ENCODE data around the gene TDO2. TPM values are rescaled to one million over a fixed set of nuclear protein-coding genes. Genes with fewer than 3 reads are reported as not detected.

The TDO2 gene
- under 1 TPM in 1 of 2 donors, not detected in 1; 0.42 TPM for total RNA-seq
- 1 to 10 TPM in 1 of 2 donors, under 1 TPM in 1; 0.41 to 5.9 TPM for polyA plus RNA-seq
- long read RNA-seq, donor 1, result 0 reads
- long read RNA-seq, donor 2, result 0 reads

- 65% methylated on average over 1 of the region's 1 CpG for WGBS, 2 donors
- H3K4me3 ChIP-seq (ENCODE audit: low read length in 2 of 2), result no peak within 1 kb of the TSS
- no peaks in the 10 kb centered on the region for H3K9me3 ChIP-seq (ENCODE audit: control insufficient read depth, low read length)
- H3K36me3 ChIP-seq (ENCODE audit: control insufficient read depth in 1 of 2, insufficient read depth in 2 of 2, low read length in 1 of 2), result no peaks in the 10 kb centered on the region
- H3K27me3 ChIP-seq (ENCODE audit: control insufficient read depth in 1 of 2, insufficient read depth in 2 of 2, low read length in 1 of 2), result no peaks in the 10 kb centered on the region
- no peak within 1 kb of the TSS for H3K27ac ChIP-seq (ENCODE audit: low read depth in 1 of 2, low read length in 2 of 2)
- ATAC-seq (ENCODE audit: low FRiP score) (no peak), DNase-seq (no peak)
- intact Hi-C loops (cut with DNase I), result no loop called here
- no peaks in the 10 kb centered on the region for H3K4me1 ChIP-seq (ENCODE audit: control insufficient read depth in 1 of 2, insufficient read depth in 2 of 2, low read length in 2 of 2)
Observed at GRCh38 chr4:155903453-155903852, at the start of gene TDO2. TSS of gene TDO2 (plus strand) at chr4:155903696. CDS start at chr4:155903759, 63 bp downstream.

DNA sequence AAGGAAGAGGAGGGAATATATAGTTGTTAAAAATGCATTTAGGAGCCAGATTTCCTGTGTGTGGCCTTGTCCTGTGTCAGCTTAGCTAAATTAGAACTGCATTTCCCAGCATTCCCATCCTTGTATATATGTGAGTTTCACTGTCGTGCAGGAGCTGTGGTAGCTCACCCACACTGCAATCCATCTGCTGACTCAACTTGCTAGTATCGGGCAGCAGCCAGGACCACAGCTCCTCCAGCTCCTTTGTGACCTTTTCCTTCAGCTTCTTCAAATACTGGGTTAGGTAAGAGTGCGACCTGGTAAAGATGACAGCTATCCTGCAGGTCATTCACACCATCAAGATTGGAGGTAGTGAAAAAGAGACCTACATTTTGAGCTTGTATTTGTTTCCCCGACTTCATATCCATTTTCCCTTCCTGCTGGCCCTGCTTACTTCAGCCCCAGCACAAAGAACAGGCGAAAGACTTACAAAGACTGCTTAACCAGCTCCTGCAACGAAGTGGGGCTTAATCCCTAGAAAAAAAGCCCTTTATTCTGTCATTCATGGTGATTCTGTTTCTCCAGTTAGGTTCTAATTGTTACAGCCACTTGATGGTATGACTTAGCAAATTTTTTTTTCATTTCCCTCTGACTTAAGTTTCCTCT, 48.8 kb upstream of the TDO2 start:
- Histone ChIP-seq H3K4me1 (ENCODE audit: control insufficient read depth in 1 of 2, insufficient read depth in 2 of 2, low read length in 2 of 2) (no peaks in the 10 kb centered on the region), H3K9me3 (ENCODE audit: control insufficient read depth, low read length) (no peaks in the 10 kb centered on the region), H3K27me3 (ENCODE audit: control insufficient read depth in 1 of 2, insufficient read depth in 2 of 2, low read length in 1 of 2) (peaks cover 0 to 1% of the 10 kb centered on the region in 2 donors), H3K27ac (ENCODE audit: low read depth in 1 of 2, low read length in 2 of 2) (no peak overlapping the region), H3K36me3 (ENCODE audit: control insufficient read depth in 1 of 2, insufficient read depth in 2 of 2, low read length in 1 of 2) (no peaks in the 10 kb centered on the region), H3K4me3 (ENCODE audit: low read length in 2 of 2) (no peak overlapping the region)
- no peak for DNase-seq
- ATAC-seq (ENCODE audit: low FRiP score), result no peak
- intact Hi-C loops (cut with DNase I), result no loop called here
- WGBS, 2 donors, result 76% methylated on average over 6 of the region's 6 CpGs

GRCh38 chr4:155855897-155856296, 47.6 kb upstream of the TDO2 start:
- Histone ChIP-seq H3K9me3 (ENCODE audit: control insufficient read depth, low read length) (no peaks in the 10 kb centered on the region), H3K4me1 (ENCODE audit: control insufficient read depth in 1 of 2, insufficient read depth in 2 of 2, low read length in 2 of 2) (no peaks in the 10 kb centered on the region), H3K27me3 (ENCODE audit: control insufficient read depth in 1 of 2, insufficient read depth in 2 of 2, low read length in 1 of 2) (peaks cover 0 to 1% of the 10 kb centered on the region in 2 donors), H3K4me3 (ENCODE audit: low read length in 2 of 2) (no peak overlapping the region), H3K27ac (ENCODE audit: low read depth in 1 of 2, low read length in 2 of 2) (no peak overlapping the region), H3K36me3 (ENCODE audit: control insufficient read depth in 1 of 2, insufficient read depth in 2 of 2, low read length in 1 of 2) (no peaks in the 10 kb centered on the region)
- ATAC-seq (ENCODE audit: low FRiP score) (no peak), DNase-seq (no peak)
- WGBS, 2 donors, result 79 to 83% methylated on average over 2 of the region's 2 CpGs
- intact Hi-C loops (cut with DNase I), result no loop called here

DNA sequence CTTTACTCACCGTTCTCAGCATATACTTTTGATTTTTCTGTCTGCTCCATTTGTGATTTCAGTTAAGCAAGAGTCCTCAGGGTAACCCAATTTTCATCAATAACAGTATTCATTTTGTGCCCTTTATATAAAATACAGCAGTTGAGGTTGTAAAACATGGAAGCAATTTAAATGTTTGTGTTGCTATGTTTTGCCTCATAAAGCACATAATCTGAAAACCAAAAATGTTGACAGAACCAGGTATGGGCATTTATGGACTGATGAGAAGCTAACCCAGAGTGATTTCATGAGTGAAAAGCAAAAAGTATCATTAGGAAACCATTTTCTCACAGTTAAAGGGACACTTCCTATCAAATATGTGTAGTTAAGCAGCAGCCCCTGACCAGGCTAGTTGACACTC, 37.3 kb upstream of the TDO2 start, which contains the start of gene ASIC5:
TSS of gene ASIC5 (minus strand) at position 101 of the 400 bp plus-strand sequence. CDS start at position 50, 51 bp downstream.
- intact Hi-C loops (cut with DNase I), result no loop called here

GRCh38 chr4:155875878-155876277, 27.6 kb upstream of the TDO2 start:
- Histone ChIP-seq H3K4me1 (ENCODE audit: control insufficient read depth in 1 of 2, insufficient read depth in 2 of 2, low read length in 2 of 2) (no peaks in the 10 kb centered on the region), H3K27ac (ENCODE audit: low read depth in 1 of 2, low read length in 2 of 2) (no peak overlapping the region), H3K9me3 (ENCODE audit: control insufficient read depth, low read length) (no peaks in the 10 kb centered on the region), H3K27me3 (ENCODE audit: control insufficient read depth in 1 of 2, insufficient read depth in 2 of 2, low read length in 1 of 2) (no peaks in the 10 kb centered on the region), H3K4me3 (ENCODE audit: low read length in 2 of 2) (no peak overlapping the region), H3K36me3 (ENCODE audit: control insufficient read depth in 1 of 2, insufficient read depth in 2 of 2, low read length in 1 of 2) (no peaks in the 10 kb centered on the region)
- WGBS, 2 donors, result 95 to 97% methylated on average over 1 of the region's 1 CpG
- no peak for ATAC-seq (ENCODE audit: low FRiP score)
- DNase-seq, result no peak
- intact Hi-C loops (cut with DNase I), result no loop called here

More for the DNA sequence above, 37.3 kb upstream of the TDO2 start, which contains the start of gene ASIC5:
- no peak within 1 kb of the TSS for H3K4me3 ChIP-seq (ENCODE audit: low read length in 2 of 2)
- H3K4me1 ChIP-seq (ENCODE audit: control insufficient read depth in 1 of 2, insufficient read depth in 2 of 2, low read length in 2 of 2), result no peaks in the 10 kb centered on the region
- H3K36me3 ChIP-seq (ENCODE audit: control insufficient read depth in 1 of 2, insufficient read depth in 2 of 2, low read length in 1 of 2), result no peaks in the 10 kb centered on the region
- no peak for ATAC-seq (ENCODE audit: low FRiP score)
- WGBS, 2 donors, result 0 to 1% methylated on average over 1 of the region's 1 CpG
- no peaks in the 10 kb centered on the region for H3K27me3 ChIP-seq (ENCODE audit: control insufficient read depth in 1 of 2, insufficient read depth in 2 of 2, low read length in 1 of 2)
- no peaks in the 10 kb centered on the region for H3K9me3 ChIP-seq (ENCODE audit: control insufficient read depth, low read length)
- H3K27ac ChIP-seq (ENCODE audit: low read depth in 1 of 2, low read length in 2 of 2), result no peak within 1 kb of the TSS
- DNase-seq, result no peak

GRCh38 chr4:155877971-155878370, 25.5 kb upstream of the TDO2 start:
- DNase-seq (no peak), ATAC-seq (ENCODE audit: low FRiP score) (no peak)
- no peaks in the 10 kb centered on the region for H3K4me1 ChIP-seq (ENCODE audit: control insufficient read depth in 1 of 2, insufficient read depth in 2 of 2, low read length in 2 of 2)

GRCh38 chr4:155878611-155879010, 24.9 kb upstream of the TDO2 start:
- ATAC-seq (ENCODE audit: low FRiP score) (no peak), DNase-seq (no peak)
- no peaks in the 10 kb centered on the region for H3K4me1 ChIP-seq (ENCODE audit: control insufficient read depth in 1 of 2, insufficient read depth in 2 of 2, low read length in 2 of 2)
- no peak overlapping the region for H3K27ac ChIP-seq (ENCODE audit: low read depth in 1 of 2, low read length in 2 of 2)
- H3K36me3 ChIP-seq (ENCODE audit: control insufficient read depth in 1 of 2, insufficient read depth in 2 of 2, low read length in 1 of 2), result no peaks in the 10 kb centered on the region
- 36 to 38% methylated on average over 2 of the region's 2 CpGs for WGBS, 2 donors
- no peak overlapping the region for H3K4me3 ChIP-seq (ENCODE audit: low read length in 2 of 2)
- intact Hi-C loops (cut with DNase I), result no loop called here
- no peaks in the 10 kb centered on the region for H3K27me3 ChIP-seq (ENCODE audit: control insufficient read depth in 1 of 2, insufficient read depth in 2 of 2, low read length in 1 of 2)
- no peaks in the 10 kb centered on the region for H3K9me3 ChIP-seq (ENCODE audit: control insufficient read depth, low read length)

More at GRCh38 chr4:155877971-155878370, 25.5 kb upstream of the TDO2 start:
- 88 to 90% methylated on average over 4 of the region's 4 CpGs for WGBS, 2 donors
- Histone ChIP-seq H3K27ac (ENCODE audit: low read depth in 1 of 2, low read length in 2 of 2) (no peak overlapping the region), H3K36me3 (ENCODE audit: control insufficient read depth in 1 of 2, insufficient read depth in 2 of 2, low read length in 1 of 2) (no peaks in the 10 kb centered on the region), H3K27me3 (ENCODE audit: control insufficient read depth in 1 of 2, insufficient read depth in 2 of 2, low read length in 1 of 2) (no peaks in the 10 kb centered on the region), H3K9me3 (ENCODE audit: control insufficient read depth, low read length) (no peaks in the 10 kb centered on the region), H3K4me3 (ENCODE audit: low read length in 2 of 2) (no peak overlapping the region)
- intact Hi-C loops (cut with DNase I), result no loop called here

DNA sequence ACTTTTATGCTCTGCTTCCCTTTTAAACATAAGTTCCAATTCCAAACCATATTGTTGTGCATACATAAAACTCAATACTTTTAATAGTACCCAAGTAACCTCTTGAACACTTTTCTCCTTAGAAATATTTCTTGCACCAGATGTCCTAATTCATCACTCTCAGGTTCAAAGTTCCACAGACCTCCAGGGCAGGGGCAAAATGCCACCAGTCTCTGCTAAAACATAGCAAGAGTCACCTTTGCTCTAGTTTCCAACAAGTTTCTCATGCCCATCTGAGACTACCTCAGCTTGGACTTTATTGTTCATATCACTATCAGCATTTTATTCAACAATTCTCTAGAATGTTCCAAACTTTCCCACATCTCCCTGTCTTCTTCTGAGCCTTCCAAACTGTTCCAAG, 23.7 kb upstream of the TDO2 start:
- Histone ChIP-seq H3K4me3 (ENCODE audit: low read length in 2 of 2) (no peak overlapping the region), H3K27ac (ENCODE audit: low read depth in 1 of 2, low read length in 2 of 2) (no peak overlapping the region), H3K9me3 (ENCODE audit: control insufficient read depth, low read length) (no peaks in the 10 kb centered on the region), H3K36me3 (ENCODE audit: control insufficient read depth in 1 of 2, insufficient read depth in 2 of 2, low read length in 1 of 2) (no peaks in the 10 kb centered on the region), H3K27me3 (ENCODE audit: control insufficient read depth in 1 of 2, insufficient read depth in 2 of 2, low read length in 1 of 2) (no peaks in the 10 kb centered on the region), H3K4me1 (ENCODE audit: control insufficient read depth in 1 of 2, insufficient read depth in 2 of 2, low read length in 2 of 2) (no peaks in the 10 kb centered on the region)
- intact Hi-C loops (cut with DNase I), result no loop called here
- no peak for DNase-seq
- ATAC-seq (ENCODE audit: low FRiP score), result no peak

DNA sequence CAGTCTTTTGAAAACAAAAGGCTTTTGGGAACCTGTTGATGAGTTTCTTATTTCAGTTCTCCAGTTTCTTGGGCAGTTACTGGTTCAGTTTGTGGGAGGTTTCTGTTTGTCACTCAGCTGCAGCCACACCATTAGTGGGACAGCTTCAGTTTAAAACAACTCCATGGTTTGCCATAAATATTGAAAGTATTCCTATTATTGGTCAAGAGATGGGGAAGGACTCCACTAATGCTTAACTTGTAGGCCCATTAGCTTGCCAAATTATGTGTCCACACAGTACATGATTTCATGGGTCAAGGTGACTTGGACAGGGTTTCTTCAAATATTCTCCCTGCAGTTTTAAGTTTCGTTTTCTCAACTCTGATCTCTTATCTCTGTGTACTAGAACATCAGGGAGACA, 21.9 kb upstream of the TDO2 start:
- ATAC-seq (ENCODE audit: low FRiP score), result no peak
- 81 to 90% methylated on average over 1 of the region's 1 CpG for WGBS, 2 donors
- no peak overlapping the region for H3K27ac ChIP-seq (ENCODE audit: low read depth in 1 of 2, low read length in 2 of 2)
- no peaks in the 10 kb centered on the region for H3K36me3 ChIP-seq (ENCODE audit: control insufficient read depth in 1 of 2, insufficient read depth in 2 of 2, low read length in 1 of 2)
- H3K27me3 ChIP-seq (ENCODE audit: control insufficient read depth in 1 of 2, insufficient read depth in 2 of 2, low read length in 1 of 2), result no peaks in the 10 kb centered on the region
- no peaks in the 10 kb centered on the region for H3K9me3 ChIP-seq (ENCODE audit: control insufficient read depth, low read length)
- no peaks in the 10 kb centered on the region for H3K4me1 ChIP-seq (ENCODE audit: control insufficient read depth in 1 of 2, insufficient read depth in 2 of 2, low read length in 2 of 2)
- DNase-seq, result no peak
- H3K4me3 ChIP-seq (ENCODE audit: low read length in 2 of 2), result no peak overlapping the region
- intact Hi-C loops (cut with DNase I), result no loop called here

Data from aorta (tissue), 5 donors.